ENCODE measurements around the gene CDK12.
"Not testable (repeated sequence)": the region's sequence is repeated elsewhere in the genome, so short reads cannot be mapped to it uniquely, and the experiment has no call there.

CDK12 gene

GRCh38 chr17:39531252-39531651 is 70.0 kb downstream of the CDK12 start:
- DNase-seq (ENCODE audit: extremely low read depth, insufficient read length) = no peak
- Histone ChIP-seq H3K36me3 (ENCODE audit: control insufficient read depth, insufficient read depth, low read length) (peaks cover 10% of the 10 kb centered on the region), H3K27me3 (replicated peaks; ENCODE audit: control insufficient read depth, insufficient read depth, low read length) (no peaks in the 10 kb centered on the region), H3K4me3 (replicated peaks; ENCODE audit: low read depth, low read length) (no peak overlapping the region)
- TF ChIP-seq CTCF (IDR thresholded peaks at IDR 0.05; ENCODE audit: insufficient read depth, low read length, poor library complexity, severe bottlenecking) = no peak

DNA sequence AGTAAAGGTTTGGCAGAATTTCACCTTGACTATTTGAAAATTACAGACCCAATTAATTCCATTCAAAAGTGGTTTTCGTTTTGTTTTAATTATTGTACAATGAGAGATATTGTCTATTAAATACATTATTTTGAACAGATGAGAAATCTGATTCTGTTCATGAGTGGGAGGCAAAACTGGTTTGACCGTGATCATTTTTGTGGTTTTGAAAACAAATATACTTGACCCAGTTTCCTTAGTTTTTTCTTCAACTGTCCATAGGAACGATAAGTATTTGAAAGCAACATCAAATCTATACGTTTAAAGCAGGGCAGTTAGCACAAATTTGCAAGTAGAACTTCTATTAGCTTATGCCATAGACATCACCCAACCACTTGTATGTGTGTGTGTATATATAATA is 72.6 kb downstream of the CDK12 start:
- no peak for DNase-seq (ENCODE audit: extremely low read depth, insufficient read length)
- Histone ChIP-seq H3K4me3 (replicated peaks; ENCODE audit: low read depth, low read length) (no peak overlapping the region), H3K27me3 (replicated peaks; ENCODE audit: control insufficient read depth, insufficient read depth, low read length) (no peaks in the 10 kb centered on the region), H3K36me3 (ENCODE audit: control insufficient read depth, insufficient read depth, low read length) (peaks cover 8% of the 10 kb centered on the region)
- TF ChIP-seq CTCF (IDR thresholded peaks at IDR 0.05; ENCODE audit: insufficient read depth, low read length, poor library complexity, severe bottlenecking) = no peak

DNA sequence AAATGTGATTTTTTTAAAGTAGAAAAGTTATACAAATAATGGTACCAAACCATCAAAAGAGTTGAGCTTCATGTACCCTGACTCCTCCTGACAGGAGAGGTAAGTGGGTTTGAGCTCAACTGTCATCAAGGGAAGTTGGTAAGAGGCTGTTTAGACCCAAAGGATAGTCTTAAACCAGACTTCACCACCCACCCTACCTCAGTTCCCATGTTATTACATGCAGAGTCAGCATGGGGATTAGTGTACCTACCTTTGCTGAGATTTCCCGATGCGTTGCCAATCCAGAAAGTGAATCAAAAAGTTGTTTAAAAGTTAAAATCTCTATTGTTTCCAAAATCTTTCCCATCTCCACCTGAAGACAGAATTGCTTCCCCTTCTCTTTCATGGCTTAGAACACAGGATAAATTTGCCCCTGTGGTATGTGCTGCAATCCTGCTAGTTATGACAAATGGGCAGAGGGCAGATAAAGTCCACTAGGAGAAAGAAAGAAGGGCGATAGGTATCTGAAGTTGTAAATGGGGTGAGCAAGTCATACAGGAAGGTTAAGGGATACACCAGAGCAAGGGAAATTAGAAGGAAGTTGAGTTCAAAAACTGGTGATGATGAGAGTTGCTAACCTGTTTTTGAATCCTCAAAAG is 73.6 kb downstream of the CDK12 start:
- no peak overlapping the region for H3K4me3 ChIP-seq (replicated peaks; ENCODE audit: low read depth, low read length)
- no peaks in the 10 kb centered on the region for H3K27me3 ChIP-seq (replicated peaks; ENCODE audit: control insufficient read depth, insufficient read depth, low read length)
- DNase-seq (ENCODE audit: extremely low read depth, insufficient read length) = no peak
- peaks cover 8% of the 10 kb centered on the region for H3K36me3 ChIP-seq (ENCODE audit: control insufficient read depth, insufficient read depth, low read length)
- TF ChIP-seq CTCF (IDR thresholded peaks at IDR 0.05; ENCODE audit: insufficient read depth, low read length, poor library complexity, severe bottlenecking) = no peak

- no peak for DNase-seq (ENCODE audit: extremely low read depth, insufficient read length)
- Histone ChIP-seq H3K4me3 (replicated peaks; ENCODE audit: low read depth, low read length) (no peak overlapping the region), H3K36me3 (ENCODE audit: control insufficient read depth, insufficient read depth, low read length) (peaks cover 1% of the 10 kb centered on the region; the same call in 1 of the 2 replicates), H3K27me3 (replicated peaks; ENCODE audit: control insufficient read depth, insufficient read depth, low read length) (no peaks in the 10 kb centered on the region)
- no peak for TF ChIP-seq CTCF (IDR thresholded peaks at IDR 0.05; ENCODE audit: insufficient read depth, low read length, poor library complexity, severe bottlenecking)
Measured at GRCh38 chr17:39536468-39536867, 75.2 kb downstream of the CDK12 start.

DNA sequence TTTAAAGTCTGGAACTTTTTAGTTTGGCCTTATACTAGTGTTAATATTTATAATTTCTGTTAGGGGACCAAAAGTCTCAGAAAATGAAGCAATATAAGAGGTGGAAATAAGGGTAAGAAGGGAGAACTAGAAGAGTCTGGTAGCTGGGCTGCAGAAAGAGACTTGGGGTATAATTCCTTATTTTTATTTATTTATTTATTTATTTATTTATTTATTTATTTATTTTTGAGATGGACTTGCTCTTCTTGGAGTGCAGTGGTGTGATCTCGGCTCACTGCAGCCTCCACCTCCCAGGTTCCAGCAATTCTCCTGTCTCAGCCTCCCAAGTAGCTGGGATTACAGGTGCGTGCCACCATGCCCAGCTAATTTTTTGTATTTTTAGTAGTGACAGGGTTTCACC is 76.1 kb downstream of the CDK12 start:
- H3K36me3 ChIP-seq (ENCODE audit: control insufficient read depth, insufficient read depth, low read length); H3K4me3 ChIP-seq (replicated peaks; ENCODE audit: low read depth, low read length); H3K27me3 ChIP-seq (replicated peaks; ENCODE audit: control insufficient read depth, insufficient read depth, low read length); DNase-seq (ENCODE audit: extremely low read depth, insufficient read length): not testable (repeated sequence)

GRCh38 chr17:39538866-39539265 is 77.6 kb downstream of the CDK12 start:
- H3K4me3 ChIP-seq (replicated peaks; ENCODE audit: low read depth, low read length) = no peak overlapping the region
- DNase-seq (ENCODE audit: extremely low read depth, insufficient read length) = no peak
- no peaks in the 10 kb centered on the region for H3K36me3 ChIP-seq (ENCODE audit: control insufficient read depth, insufficient read depth, low read length)
- TF ChIP-seq CTCF (IDR thresholded peaks at IDR 0.05; ENCODE audit: insufficient read depth, low read length, poor library complexity, severe bottlenecking) = no peak
- H3K27me3 ChIP-seq (replicated peaks; ENCODE audit: control insufficient read depth, insufficient read depth, low read length) = no peaks in the 10 kb centered on the region
